ENCODE results near the gene CTBS.
"Not testable (repeated sequence)": the region's sequence is repeated elsewhere in the genome, so short reads cannot be mapped to it uniquely, and the experiment has no call there.

Gene CTBS

GRCh38 chr1:84585803-84586202, 11.6 kb upstream of the CTBS start:
- DNase-seq (ENCODE audit: low read depth, low spot score): no peak

GRCh38 chr1:84584126-84584525, 9.9 kb upstream of the CTBS start:
- DNase-seq (ENCODE audit: low read depth, low spot score): no peak

DNA sequence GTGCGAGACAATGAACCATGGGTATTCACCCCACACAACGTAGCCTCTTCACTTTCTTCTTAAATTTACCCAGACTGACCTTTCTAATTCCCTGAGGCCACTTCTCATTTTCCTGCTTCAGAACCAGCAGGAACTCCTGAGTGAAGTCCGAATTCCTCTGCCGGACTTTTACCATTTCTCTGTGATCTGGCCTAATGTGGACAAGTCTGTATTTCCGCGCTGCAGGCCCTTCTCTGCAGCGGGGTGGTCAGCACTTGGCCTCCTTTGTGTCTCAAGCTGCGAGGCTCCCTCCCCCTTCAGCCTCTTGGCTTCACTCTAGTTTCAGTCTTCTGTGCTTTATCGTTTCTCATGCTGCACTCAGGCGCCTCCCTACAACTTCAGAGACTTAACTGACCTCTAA, 9.4 kb upstream of the CTBS start:
- DNase-seq (ENCODE audit: low read depth, low spot score): peak; percentile 14

DNA sequence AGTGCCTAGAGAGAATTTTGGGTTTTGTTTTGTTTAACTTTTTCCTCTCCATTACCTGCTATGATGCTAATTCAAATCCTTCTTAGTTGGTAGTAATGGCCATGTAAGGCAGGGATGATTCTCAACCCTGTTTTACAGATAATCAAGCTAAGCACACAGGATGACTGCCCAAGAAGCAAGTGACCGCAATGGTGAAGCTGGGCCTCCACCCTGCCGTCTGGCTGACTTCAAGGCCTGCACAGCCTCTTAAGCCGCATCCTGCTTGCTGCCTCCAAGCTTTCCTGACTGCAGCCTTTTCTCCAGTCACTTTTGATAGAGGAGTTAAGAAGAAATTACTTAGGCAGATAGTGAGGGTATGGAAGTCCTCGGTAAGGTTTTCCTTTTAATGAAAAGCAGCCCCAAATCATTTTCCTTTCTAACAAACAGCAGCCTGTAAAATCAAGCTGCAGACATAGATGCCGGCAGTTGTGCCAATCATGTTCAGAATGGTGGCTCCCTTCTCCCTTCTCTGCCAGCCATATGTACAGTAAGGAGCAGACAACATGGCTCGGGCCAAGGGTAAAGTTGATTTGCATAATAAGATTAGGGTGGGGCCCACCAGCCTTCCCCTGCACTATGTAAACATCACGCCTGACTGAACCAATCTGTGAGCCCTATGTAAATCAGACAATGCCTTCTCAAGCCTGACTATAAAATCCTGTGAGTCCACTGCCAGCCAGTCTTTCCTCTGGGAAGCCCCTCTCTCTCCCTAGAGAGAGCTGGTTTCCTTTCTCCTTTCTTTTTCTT, 8.8 kb upstream of the CTBS start:
- DNase-seq (ENCODE audit: low read depth, low spot score): peak; percentile 51

DNA sequence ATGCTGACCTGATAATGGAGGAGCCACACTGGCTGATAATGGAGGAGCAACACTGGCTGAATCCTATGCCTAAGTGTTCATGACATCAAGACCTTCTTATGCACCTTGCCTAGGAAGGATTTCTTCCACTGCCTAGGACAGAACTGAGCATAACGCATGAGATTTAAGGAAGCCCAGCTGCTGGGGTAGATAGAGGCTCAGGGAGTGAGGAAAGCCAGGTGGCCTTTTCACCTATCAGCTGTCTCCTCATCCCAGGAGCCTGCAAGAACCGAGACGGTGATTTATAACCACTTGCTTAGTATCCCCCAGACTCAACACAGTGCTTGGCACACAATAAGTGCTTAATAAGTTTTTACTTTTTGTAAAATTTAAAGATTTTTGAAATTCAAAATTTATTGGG, 7.4 kb upstream of the CTBS start:
- DNase-seq (ENCODE audit: low read depth, low spot score): no peak

- no peak for DNase-seq (ENCODE audit: low read depth, low spot score)
Observed at GRCh38 chr1:84574936-84575335, 696 bp upstream of the CTBS start.

GRCh38 chr1:84573481-84573966, 716 bp downstream of the CTBS start:
- peak; percentile 30 for DNase-seq (ENCODE audit: low read depth, low spot score)

GRCh38 chr1:84571150-84571535, 3.1 kb downstream of the CTBS start:
- no peak for DNase-seq (ENCODE audit: low read depth, low spot score)

- peak; percentile 10 for DNase-seq (ENCODE audit: low read depth, low spot score)
Observed at GRCh38 chr1:84570436-84571149, 3.6 kb downstream of the CTBS start.

GRCh38 chr1:84569216-84569615, 5.0 kb downstream of the CTBS start:
- no peak for DNase-seq (ENCODE audit: low read depth, low spot score)

DNA sequence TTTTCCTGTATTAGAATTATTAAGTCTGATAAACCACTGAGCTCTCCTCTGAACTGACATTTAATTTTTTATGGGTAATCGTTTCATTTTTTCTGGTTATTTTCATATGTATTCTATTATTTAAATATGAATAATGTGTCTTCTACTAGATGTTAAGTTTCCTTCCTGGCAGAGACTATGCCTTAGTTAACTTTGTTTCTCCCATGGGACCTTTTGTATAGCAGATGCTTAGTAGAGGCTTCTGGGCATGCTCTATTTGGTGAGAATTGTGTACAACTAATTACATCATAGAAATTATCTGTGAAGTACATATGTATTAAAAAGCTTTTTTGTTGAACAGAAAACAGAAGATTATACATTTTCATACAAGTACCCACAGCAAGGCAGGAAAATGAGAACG, 23.4 kb downstream of the CTBS start:
- DNase-seq (ENCODE audit: low read depth, low spot score): no peak

DNA sequence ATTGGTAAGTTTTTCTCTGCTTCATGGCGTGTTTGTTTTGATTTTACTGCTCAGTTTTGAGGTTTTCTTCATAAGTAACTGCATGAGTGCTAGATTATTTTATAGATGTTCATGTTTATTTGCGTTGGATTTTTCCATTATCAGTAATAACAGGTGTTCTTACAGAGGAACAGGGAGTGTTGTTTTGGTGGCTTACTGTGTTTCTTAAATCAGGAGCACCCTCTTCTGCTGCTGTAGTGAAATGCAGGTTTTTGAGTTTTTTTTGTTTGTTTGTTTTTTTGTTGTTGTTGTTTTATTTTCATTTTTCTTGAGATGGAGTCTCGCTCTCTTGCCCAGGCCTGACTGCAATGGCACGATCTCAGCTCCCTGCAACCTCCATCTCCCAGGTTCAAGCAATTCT, 32.6 kb downstream of the CTBS start:
- no peak for DNase-seq (ENCODE audit: low read depth, low spot score)

DNA sequence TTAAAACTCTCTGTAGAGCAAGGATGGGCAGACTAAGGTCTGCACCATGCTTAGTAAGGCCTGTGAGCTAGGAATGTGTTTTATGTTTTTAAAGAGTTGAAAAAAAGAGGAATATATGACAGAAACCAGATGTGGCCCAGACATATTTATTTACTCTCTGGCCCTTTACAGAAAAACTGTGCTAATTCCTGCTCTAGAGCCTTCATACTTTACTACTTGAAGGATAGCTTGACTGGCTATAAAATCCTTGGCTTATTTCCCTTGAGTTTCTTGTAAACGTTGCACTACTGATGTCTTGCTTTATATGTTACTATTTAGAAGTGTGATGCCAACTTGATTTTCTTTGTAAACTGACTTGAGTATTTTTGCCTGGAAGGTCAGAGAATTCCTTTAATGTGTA, 33.5 kb downstream of the CTBS start:
- no peak for DNase-seq (ENCODE audit: low read depth, low spot score)

GRCh38 chr1:84539972-84540371, 34.3 kb downstream of the CTBS start:
- no peak for DNase-seq (ENCODE audit: low read depth, low spot score)

DNA sequence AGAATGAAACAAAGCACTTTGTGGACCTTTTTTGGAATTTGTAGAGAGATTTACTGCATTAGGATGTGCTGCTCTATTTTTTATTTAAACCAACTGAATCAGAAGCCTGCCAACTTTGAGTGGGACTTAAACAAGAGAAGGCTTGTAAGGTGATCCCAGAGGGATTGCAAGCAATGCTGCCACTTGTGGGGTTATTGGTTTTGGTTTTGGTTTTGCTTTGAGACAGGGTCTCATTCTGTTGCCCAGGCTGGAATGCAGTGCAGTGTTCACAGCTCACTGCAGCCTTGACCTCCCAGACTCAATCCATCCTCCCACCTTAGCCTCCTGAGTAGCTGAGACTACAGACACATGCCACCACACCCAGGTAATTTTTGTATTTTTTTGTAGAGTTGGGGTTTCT, 35.6 kb downstream of the CTBS start:
- DNase-seq (ENCODE audit: low read depth, low spot score): no peak

DNA sequence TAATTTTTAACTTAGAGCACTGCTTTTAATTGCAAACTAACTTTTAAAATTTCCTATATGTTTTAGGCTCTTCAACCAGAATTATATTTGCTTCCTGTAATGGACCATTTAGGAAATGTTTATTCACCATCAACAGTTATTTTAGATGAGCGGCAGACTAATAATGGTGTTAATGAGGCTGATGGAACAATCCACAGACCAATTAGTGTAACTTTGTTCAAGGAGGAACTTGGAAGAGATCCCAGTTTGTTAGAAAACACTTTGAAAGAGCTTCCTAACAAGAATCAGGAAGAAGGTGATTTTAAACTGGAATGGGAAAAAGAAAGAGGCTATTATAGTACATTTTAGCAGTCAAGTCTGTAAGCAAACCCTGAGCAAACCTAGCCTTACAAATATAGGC, 48.5 kb downstream of the CTBS start:
- DNase-seq (ENCODE audit: low read depth, low spot score): peak; percentile 17

GRCh38 chr1:84524590-84524989, 49.6 kb downstream of the CTBS start:
- DNase-seq (ENCODE audit: low read depth, low spot score): no peak

DNA sequence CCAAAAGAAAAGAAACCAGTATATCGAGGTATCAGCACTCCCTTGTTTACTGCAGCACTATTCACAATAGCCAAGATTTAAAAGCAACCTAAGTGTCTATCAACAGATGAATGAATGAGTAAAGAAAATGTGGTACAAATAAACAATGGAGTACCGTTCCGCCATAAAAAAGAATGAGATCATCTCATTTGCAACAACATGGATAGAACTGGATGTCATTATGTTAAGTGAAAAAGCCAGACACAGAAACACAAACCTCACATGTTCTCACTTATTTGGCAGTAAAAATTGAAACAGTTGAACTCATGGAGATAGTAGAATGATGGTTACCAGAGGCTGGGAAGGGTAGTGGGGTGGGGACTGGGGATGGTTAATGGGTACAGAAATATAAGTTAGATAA, 63.6 kb downstream of the CTBS start:
- no peak for DNase-seq (ENCODE audit: low read depth, low spot score)

DNA sequence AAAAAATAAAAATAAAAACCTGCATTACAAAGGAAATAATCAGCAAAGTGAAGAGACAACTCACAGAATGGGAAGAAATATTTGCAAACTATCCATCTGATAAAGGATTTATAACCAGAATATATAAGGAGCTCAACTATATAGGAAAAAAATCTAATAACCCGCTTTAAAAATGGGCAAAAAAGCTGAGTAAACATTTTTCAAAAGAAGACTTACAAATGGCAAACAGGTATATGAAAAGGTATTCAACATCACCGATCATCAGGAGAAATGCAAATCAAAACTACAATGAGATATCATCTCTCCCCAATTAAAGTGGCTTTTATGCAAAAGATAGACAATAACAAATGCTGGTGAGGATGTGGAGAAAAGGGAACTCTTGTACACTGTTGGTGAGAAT, 64.1 kb downstream of the CTBS start:
- DNase-seq (ENCODE audit: low read depth, low spot score): no peak

DNA sequence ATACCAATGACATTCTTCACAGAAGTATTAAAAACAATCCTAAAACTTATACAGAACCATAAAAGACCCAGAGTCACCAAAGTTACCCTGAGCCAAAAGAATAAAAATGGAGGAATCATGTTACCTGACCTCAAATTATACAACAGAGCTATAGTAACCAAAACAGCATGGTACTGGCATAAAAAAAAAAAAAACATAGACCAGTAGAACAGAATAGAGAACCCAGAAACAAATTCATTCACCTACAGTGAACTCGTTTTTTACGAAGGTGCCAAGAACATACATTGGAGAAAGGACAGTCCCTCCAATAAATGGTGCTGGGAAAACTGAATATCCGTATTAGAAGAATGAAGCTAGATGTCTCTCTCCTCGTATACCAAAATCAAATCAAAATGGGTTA, 65.2 kb downstream of the CTBS start:
- DNase-seq (ENCODE audit: low read depth, low spot score): no peak

- DNase-seq (ENCODE audit: low read depth, low spot score): no peak
Observed at GRCh38 chr1:84508510-84508909, 65.7 kb downstream of the CTBS start.

DNA sequence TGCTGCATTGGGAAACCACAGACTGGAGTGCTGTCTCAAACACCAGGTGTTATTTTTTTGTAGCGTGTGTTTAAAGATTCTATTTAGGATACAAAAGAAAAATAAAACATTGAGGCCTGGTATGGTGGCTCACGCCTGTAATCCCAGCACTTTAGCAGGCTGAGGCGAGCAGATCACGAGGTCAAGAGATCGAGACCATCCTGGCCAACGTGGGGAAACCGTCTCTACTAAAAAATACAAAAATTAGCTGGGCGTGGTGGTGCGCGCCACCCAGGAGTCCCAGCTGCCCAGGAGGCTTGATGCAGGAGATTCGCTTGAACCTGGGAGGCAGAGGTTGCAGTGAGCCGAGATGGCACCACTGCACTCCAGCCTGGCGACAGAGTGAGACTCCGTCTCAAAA, 66.4 kb downstream of the CTBS start:
- not testable (repeated sequence) for DNase-seq (ENCODE audit: low read depth, low spot score)
